OCI-LY3 (cell line): ENCODE data around the gene EAF1.

Source experiments
- CTCF ChIP-seq: fragments of 200-600, 300-600 bp; sonication (generic); IDR thresholded peaks from 2 replicates; pipeline ENCODE4 v1.5.1; 2014; ENCODE audit warnings: antibody characterized with exemption, low read length, low read depth
- EZH2phosphoT487 ChIP-seq: fragments of 200-600 bp; shearing (Covaris generic); IDR thresholded peaks from 2 replicates; pipeline ENCODE4 v1.6.1; 2018; ENCODE audit warnings: antibody characterized with exemption, mixed run types, low read depth

DNA sequence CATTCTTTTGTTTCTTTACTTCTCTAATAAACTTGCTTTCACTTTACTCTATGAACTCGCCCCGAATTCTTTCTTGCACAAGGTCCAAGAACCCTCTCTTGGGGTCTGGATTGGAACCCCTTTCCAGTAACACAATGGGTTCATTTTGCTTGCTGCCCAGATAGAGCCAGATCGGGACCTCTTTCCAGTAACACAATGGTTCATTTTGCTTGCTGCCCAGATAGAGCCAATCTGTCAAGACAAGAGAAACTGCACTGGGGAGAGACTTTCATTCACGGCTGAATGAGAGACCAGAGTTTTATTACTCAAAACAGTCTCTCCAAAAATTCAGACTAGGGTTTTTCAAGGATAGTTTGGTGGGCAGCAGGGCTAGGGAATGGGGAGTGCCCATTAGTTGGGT, 25.5 kb upstream of the EAF1 start:
- TF ChIP-seq CTCF, result no peak
- TF ChIP-seq EZH2phosphoT487, result no peak
